CD4-positive, alpha-beta T cell (primary cell): Measurements from ENCODE around the gene PNPLA3. TPM values are rescaled to one million over a fixed set of nuclear protein-coding genes. Genes with fewer than 3 reads are reported as not detected.

Experiments used
- ATAC-seq: fragments of 200-7000 bp; cut with Tn5 transposase; one replicate; pipeline ENCODE4 v1.10.0; 2022; ENCODE audit warnings: mild to moderate bottlenecking; ENCODE audit not compliant: poor library complexity
- CTCF ChIA-PET: fragments of 350-600 bp; sonication (Branson Sonifier 250); formaldehyde crosslinking; loops from one replicate; lab custom pipeline; 2021; ENCODE audit warnings: antibody characterized with exemption, inconsistent platforms; lab: Charles Lee
- POLR2A ChIA-PET: fragments of 350-600 bp; sonication (Branson Sonifier 250); formaldehyde crosslinking; loops from one replicate; lab custom pipeline; 2021; ENCODE audit warnings: antibody characterized with exemption, inconsistent platforms; lab: Charles Lee
- DNase-seq, 14 experiments: peaks; one replicate each; pipeline ENCODE4 v3.0.0-alpha.2; 2013 to 2020; ENCODE audit warnings: mixed read lengths in 2 of 14
- H3K27ac ChIP-seq, 2 donors: one replicate each; pipeline versions ENCODE4 v1.5.1 to v1.7.0; 2013; ENCODE audit warnings: low read length in 2 of 2, low read depth in 1 of 2, mild to moderate bottlenecking in 1 of 2
- H3K27me3 ChIP-seq, 2 experiments: 1 replicate in 1 of 2; 2 replicates in 1 of 2; pipeline versions ENCODE4 v1.6.1 to v1.7.0; 2013; ENCODE audit warnings: low read length in 2 of 2, control low read depth in 1 of 2, mild to moderate bottlenecking in 1 of 2, moderate library complexity in 1 of 2; ENCODE audit not compliant: insufficient read depth in 2 of 2, control insufficient read depth in 1 of 2
- H3K36me3 ChIP-seq: one replicate; pipeline ENCODE4 v1.6.1; 2013; ENCODE audit warnings: low read length, control low read depth; ENCODE audit not compliant: insufficient read depth
- H3K4me1 ChIP-seq: one replicate; pipeline ENCODE4 v1.6.1; 2013; ENCODE audit warnings: low read length, control low read depth; ENCODE audit not compliant: insufficient read depth
- H3K4me3 ChIP-seq: one replicate; pipeline ENCODE4 v1.5.1; 2013; ENCODE audit warnings: mild to moderate bottlenecking, low read length, moderate library complexity
- H3K9me3 ChIP-seq, 2 experiments: 1 replicate in 1 of 2; 2 replicates in 1 of 2; pipeline versions ENCODE4 v1.6.1 to v1.7.0; 2013; ENCODE audit warnings: low read length in 2 of 2, mild to moderate bottlenecking in 2 of 2, control low read depth in 1 of 2, moderate library complexity in 1 of 2; ENCODE audit not compliant: control insufficient read depth in 1 of 2, insufficient read depth in 1 of 2
- H3K27ac Mint-ChIP-seq: one replicate; pipeline ENCODE4 v1.8.0; 2020; ENCODE audit warnings: mixed read lengths
- H3K27me3 Mint-ChIP-seq: one replicate; pipeline ENCODE4 v1.8.0; 2021; ENCODE audit warnings: mixed read lengths
- H3K36me3 Mint-ChIP-seq: one replicate; pipeline ENCODE4 v1.8.0; 2021; ENCODE audit warnings: low read depth, mixed read lengths
- H3K4me1 Mint-ChIP-seq: one replicate; pipeline ENCODE4 v1.8.0; 2021; ENCODE audit warnings: low read depth, mixed read lengths
- H3K4me3 Mint-ChIP-seq: one replicate; pipeline ENCODE4 v1.8.0; 2020; ENCODE audit warnings: mild to moderate bottlenecking, mixed read lengths
- H3K9me3 Mint-ChIP-seq: one replicate; pipeline ENCODE4 v1.8.0; 2020; ENCODE audit warnings: mixed read lengths
- intact Hi-C, 2 experiments: fragments of 100-400 bp; cut with DNase I in 1 of 2; cut with micrococcal nuclease in 1 of 2; formaldehyde crosslinking; loops; one replicate each; pipeline versions ENCODE4 v1.15.1 to v1.9.0; 2023 to 2025; cut with DNase I, micrococcal nuclease
- total RNA-seq, 174 experiments: library from RNA in 2 of 174; stranded (reverse) in 2 of 174; gene quantifications; one replicate each; pipeline ENCODE4 v1.2.3 and lab custom pipeline; 2021 to 2026
- TF ChIP-seq, protein P1 (sequence below): fragments of 200-600 bp; IDR thresholded peaks from one replicate; pipeline ENCODE4 v1.8.0; 2022; ENCODE audit warnings: antibody characterized with exemption, mild to moderate bottlenecking

The PNPLA3 gene
- total RNA-seq, 2 experiments from 2014 or later, result not detected

DNA sequence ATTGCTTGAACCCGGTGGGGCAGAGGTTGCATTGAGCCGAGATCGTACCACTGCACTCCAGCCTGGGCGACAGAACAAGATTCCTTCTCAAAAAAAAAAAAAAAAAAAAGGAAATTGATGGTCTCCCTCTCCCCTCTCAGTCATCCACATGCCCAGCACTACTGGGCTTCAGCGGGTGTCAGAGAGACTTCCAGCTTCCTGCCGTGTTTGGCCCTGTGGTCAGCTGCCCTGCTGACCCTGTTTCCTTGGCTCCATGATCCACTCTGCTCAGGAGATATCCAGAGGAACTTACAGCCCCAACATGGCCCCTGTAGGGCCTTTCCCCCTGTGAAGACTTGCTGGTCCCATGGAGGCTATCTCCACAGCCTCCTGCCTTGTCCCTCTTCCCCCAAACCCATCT is 6.1 kb upstream of the PNPLA3 start:
- H3K9me3 ChIP-seq, result peaks cover 0 to 5% of the 10 kb centered on the region in 2 experiments
- TF ChIP-seq, protein P1, sequence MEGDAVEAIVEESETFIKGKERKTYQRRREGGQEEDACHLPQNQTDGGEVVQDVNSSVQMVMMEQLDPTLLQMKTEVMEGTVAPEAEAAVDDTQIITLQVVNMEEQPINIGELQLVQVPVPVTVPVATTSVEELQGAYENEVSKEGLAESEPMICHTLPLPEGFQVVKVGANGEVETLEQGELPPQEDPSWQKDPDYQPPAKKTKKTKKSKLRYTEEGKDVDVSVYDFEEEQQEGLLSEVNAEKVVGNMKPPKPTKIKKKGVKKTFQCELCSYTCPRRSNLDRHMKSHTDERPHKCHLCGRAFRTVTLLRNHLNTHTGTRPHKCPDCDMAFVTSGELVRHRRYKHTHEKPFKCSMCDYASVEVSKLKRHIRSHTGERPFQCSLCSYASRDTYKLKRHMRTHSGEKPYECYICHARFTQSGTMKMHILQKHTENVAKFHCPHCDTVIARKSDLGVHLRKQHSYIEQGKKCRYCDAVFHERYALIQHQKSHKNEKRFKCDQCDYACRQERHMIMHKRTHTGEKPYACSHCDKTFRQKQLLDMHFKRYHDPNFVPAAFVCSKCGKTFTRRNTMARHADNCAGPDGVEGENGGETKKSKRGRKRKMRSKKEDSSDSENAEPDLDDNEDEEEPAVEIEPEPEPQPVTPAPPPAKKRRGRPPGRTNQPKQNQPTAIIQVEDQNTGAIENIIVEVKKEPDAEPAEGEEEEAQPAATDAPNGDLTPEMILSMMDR, result no peak
- H3K27ac ChIP-seq, result no peak overlapping the region
- POLR2A ChIA-PET, result no interaction called here
- intact Hi-C loops, result no loop called here
- no peak overlapping the region for H3K4me3 ChIP-seq
- CTCF ChIA-PET, result no interaction called here
- Mint-ChIP-seq H3K27me3 (peaks cover 56% of the 10 kb centered on the region), H3K4me1 (no peaks in the 10 kb centered on the region), H3K9me3 (no peaks in the 10 kb centered on the region), H3K36me3 (no peaks in the 10 kb centered on the region), H3K4me3 (no peak overlapping the region), H3K27ac (no peak overlapping the region)
- DNase-seq, result no peak
- H3K4me1 ChIP-seq, result no peaks in the 10 kb centered on the region
- no peaks in the 10 kb centered on the region for H3K36me3 ChIP-seq
- no peak for ATAC-seq
- H3K27me3 ChIP-seq, result peaks cover 11% of the 10 kb centered on the region in 2 experiments

DNA sequence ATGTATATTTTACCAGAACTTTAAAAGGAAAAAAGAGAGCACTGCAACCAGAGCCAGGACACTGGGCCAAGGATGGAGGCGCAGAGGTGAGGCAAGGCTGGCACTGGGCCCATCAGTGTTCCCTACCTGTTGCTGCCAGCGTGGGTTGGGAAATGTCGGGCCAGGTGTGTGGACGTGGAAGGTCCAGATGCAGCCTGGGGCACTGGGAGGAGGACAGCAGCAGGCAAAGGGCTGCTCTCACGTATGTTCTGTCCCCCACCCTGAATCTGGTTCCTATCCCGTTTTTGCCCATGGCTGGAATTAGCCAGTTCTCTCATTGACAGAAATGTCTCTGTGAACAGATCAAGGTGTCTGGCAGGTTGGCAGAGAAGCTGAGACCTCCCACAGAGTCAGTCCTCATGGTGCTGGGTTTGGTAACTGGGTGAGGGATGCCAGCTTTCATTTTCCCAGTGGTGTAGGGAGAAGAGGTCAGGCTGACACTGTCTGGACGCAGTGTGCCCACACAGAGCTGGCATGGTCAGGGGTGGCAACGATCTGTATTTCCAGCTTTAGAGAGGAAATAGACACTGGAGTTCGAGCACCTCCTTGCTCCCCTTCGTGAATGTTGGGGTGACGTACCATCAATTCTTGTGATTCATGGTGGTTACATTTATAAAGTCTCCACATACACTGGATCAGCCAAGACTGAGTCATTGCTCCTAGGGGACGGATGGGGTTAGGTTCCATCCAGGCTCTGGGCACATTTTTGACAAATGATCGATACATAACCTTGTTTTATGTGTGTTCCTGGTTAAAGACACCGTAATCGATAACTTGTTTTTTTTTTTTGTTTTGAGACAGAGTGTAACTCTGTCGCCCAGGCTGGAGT is 4.3 kb upstream of the PNPLA3 start:
- H3K9me3 Mint-ChIP-seq, result no peaks in the 10 kb centered on the region

DNA sequence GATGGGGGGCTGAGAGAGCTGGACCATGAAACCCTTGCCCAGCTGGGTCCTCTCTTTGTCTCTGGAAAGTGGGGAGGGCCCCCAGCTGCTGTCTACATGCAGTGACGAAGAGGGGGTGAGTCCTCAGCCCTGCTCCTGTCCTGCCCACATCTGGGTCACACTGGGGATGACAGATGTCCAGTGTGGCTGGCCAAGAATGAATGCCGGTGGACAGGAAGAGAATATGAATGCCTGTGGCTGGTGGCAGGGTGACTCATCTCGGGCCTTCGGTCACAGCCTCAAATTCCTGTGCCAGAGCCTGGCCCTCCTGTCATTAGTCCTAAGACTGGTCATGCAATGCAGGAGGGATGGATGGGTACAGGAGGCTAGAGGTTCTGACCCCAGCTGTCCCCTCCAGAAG is 2.2 kb upstream of the PNPLA3 start:
- Mint-ChIP-seq H3K36me3 (no peaks in the 10 kb centered on the region), H3K27ac (no peak overlapping the region), H3K9me3 (no peaks in the 10 kb centered on the region), H3K27me3 (peaks cover 58% of the 10 kb centered on the region), H3K4me3 (no peak overlapping the region), H3K4me1 (peaks cover 5% of the 10 kb centered on the region)
- Histone ChIP-seq H3K9me3 (peaks cover 0 to 10% of the 10 kb centered on the region in 2 experiments), H3K36me3 (no peaks in the 10 kb centered on the region), H3K4me1 (peaks cover 15% of the 10 kb centered on the region), H3K27me3 (peaks cover 21 to 22% of the 10 kb centered on the region in 2 experiments), H3K4me3 (no peak overlapping the region), H3K27ac (no peak overlapping the region)
- DNase-seq, result no peak
- ChIA-PET CTCF (no interaction called here), POLR2A (interaction anchor here (1.3 kb wide), 1 partner anchor 34 kb away, joined by 3 read pairs; the partner anchor contains the start of gene SAMM50)
- TF ChIP-seq, protein P1, result no peak
- intact Hi-C loops, result no loop called here
- no peak for ATAC-seq

More for the DNA sequence above, 4.3 kb upstream of the PNPLA3 start:
- peaks cover 5% of the 10 kb centered on the region for H3K4me1 Mint-ChIP-seq
- no peak overlapping the region for H3K27ac Mint-ChIP-seq
- no peaks in the 10 kb centered on the region for H3K36me3 Mint-ChIP-seq
- TF ChIP-seq, protein P1, result no peak
- Histone ChIP-seq H3K4me3 (no peak overlapping the region), H3K36me3 (no peaks in the 10 kb centered on the region), H3K9me3 (peaks cover 0 to 8% of the 10 kb centered on the region in 2 experiments), H3K27me3 (peaks cover 12 to 15% of the 10 kb centered on the region in 2 experiments), H3K4me1 (peaks cover 12% of the 10 kb centered on the region), H3K27ac (no peak overlapping the region)
- intact Hi-C loops, result no loop called here
- no peak for ATAC-seq
- CTCF ChIA-PET, result no interaction called here
- POLR2A ChIA-PET, result no interaction called here
- H3K4me3 Mint-ChIP-seq, result no peak overlapping the region
- no peak for DNase-seq
- peaks cover 54% of the 10 kb centered on the region for H3K27me3 Mint-ChIP-seq
